Measurements from ENCODE around the gene OVCH1. TPM values are rescaled to one million over a fixed set of nuclear protein-coding genes. Genes with fewer than 3 reads are reported as not detected.
A peak's percentile ranks its signal among the peaks of the same experiment; 100 is the strongest.

The OVCH1 gene
- total and polyA plus RNA-seq, 12 donors: 0.11 to 1.00 (median 0.23) TPM; not detected in 2

- Histone ChIP-seq H3K27me3 (no peaks in the 10 kb centered on the region), H3K4me3 (no peak overlapping the region), H3K27ac (no peak overlapping the region), H3K36me3 (replicated peaks in 1 of 2) (no peaks in the 10 kb centered on the region), H3K4me1 (replicated peaks in 1 of 2) (peaks cover 0 to 3% of the 10 kb centered on the region in 2 donors), H3K9me3 (replicated peaks in 1 of 3) (no peaks in the 10 kb centered on the region)
- intact Hi-C loops (cut with DNase I): no loop called here
- WGBS, 4 donors: 64 to 78% (median 75%) methylated on average over 1 to 2 of the region's 2 CpGs
- no peak for DNase-seq
- TF ChIP-seq POLR2A (IDR thresholded peaks at IDR 0.05) (no peak), CTCF (IDR thresholded peaks at IDR 0.05) (no peak)
Observed at GRCh38 chr12:29430716-29431044, 66.8 kb downstream of the OVCH1 start.

GRCh38 chr12:29429999-29430715, 67.3 kb downstream of the OVCH1 start:
- intact Hi-C loops (cut with DNase I): no loop called here
- H3K4me1 ChIP-seq (replicated peaks in 1 of 2): peaks cover 0 to 3% of the 10 kb centered on the region in 2 donors
- no peak for DNase-seq
- no peaks in the 10 kb centered on the region for H3K27me3 ChIP-seq
- no peaks in the 10 kb centered on the region for H3K36me3 ChIP-seq (replicated peaks in 1 of 2)
- 63 to 74% (median 68%) methylated on average over 3 of the region's 3 CpGs for WGBS, 4 donors
- H3K27ac ChIP-seq: no peak overlapping the region
- no peak for TF ChIP-seq POLR2A (IDR thresholded peaks at IDR 0.05)
- no peak for TF ChIP-seq CTCF (IDR thresholded peaks at IDR 0.05)
- no peak overlapping the region for H3K4me3 ChIP-seq
- H3K9me3 ChIP-seq (replicated peaks in 1 of 3): no peaks in the 10 kb centered on the region

- Histone ChIP-seq H3K27ac (no peak overlapping the region), H3K36me3 (replicated peaks in 1 of 2) (no peaks in the 10 kb centered on the region), H3K9me3 (replicated peaks in 1 of 3) (no peaks in the 10 kb centered on the region), H3K27me3 (no peaks in the 10 kb centered on the region), H3K4me3 (no peak overlapping the region), H3K4me1 (replicated peaks in 1 of 2) (peaks cover 0 to 3% of the 10 kb centered on the region in 2 donors)
- intact Hi-C loops (cut with DNase I): no loop called here
- peak in 3 of 7 donors; percentile 8 to 25 (median 9) for DNase-seq
- TF ChIP-seq POLR2A (IDR thresholded peaks at IDR 0.05) (no peak), CTCF (IDR thresholded peaks at IDR 0.05) (no peak)
Observed at GRCh38 chr12:29428633-29429032, 68.9 kb downstream of the OVCH1 start.

GRCh38 chr12:29427964-29428363, 69.5 kb downstream of the OVCH1 start:
- Histone ChIP-seq H3K4me3 (no peak overlapping the region), H3K27me3 (no peaks in the 10 kb centered on the region), H3K4me1 (replicated peaks in 1 of 2) (peaks cover 0 to 3% of the 10 kb centered on the region in 2 donors), H3K36me3 (replicated peaks in 1 of 2) (no peaks in the 10 kb centered on the region), H3K27ac (no peak overlapping the region), H3K9me3 (replicated peaks in 1 of 3) (no peaks in the 10 kb centered on the region)
- 59 to 73% (median 62%) methylated on average over 4 of the region's 4 CpGs for WGBS, 4 donors
- intact Hi-C loops (cut with DNase I): no loop called here
- no peak for TF ChIP-seq CTCF (IDR thresholded peaks at IDR 0.05)
- no peak for TF ChIP-seq POLR2A (IDR thresholded peaks at IDR 0.05)
- no peak for DNase-seq

Measured in adrenal gland (tissue), 12 donors.